DMS114 treated with DMSO at 0.1 percent for 48 hours (cell line): Measurements from ENCODE around the gene SLC28A3.

Source experiments
- DNase-seq: peaks from one replicate; lab custom pipeline; 2025; ENCODE audit not compliant: unreplicated experiment; lab: John Stamatoyannopoulos, UW

SLC28A3 gene

GRCh38 chr9:84339962-84340361, 596 bp downstream of the SLC28A3 start:
- DNase-seq = no peak

- DNase-seq = no peak
These were observed 1.1 kb downstream of the SLC28A3 start for GRCh38 chr9:84339503-84339902.

- DNase-seq = no peak
These were observed 1.8 kb downstream of the SLC28A3 start for GRCh38 chr9:84338792-84339191.

GRCh38 chr9:84337252-84337651, 3.3 kb downstream of the SLC28A3 start:
- DNase-seq = no peak

GRCh38 chr9:84331119-84331809, 9.3 kb downstream of the SLC28A3 start:
- DNase-seq = no peak

- DNase-seq = no peak
These were observed 10.3 kb downstream of the SLC28A3 start for GRCh38 chr9:84330246-84330645.

GRCh38 chr9:84327184-84327583, 13.4 kb downstream of the SLC28A3 start:
- DNase-seq = no peak

- no peak for DNase-seq
These were observed 15.1 kb downstream of the SLC28A3 start for GRCh38 chr9:84325347-84325973.

GRCh38 chr9:84324811-84325210, 15.7 kb downstream of the SLC28A3 start:
- no peak for DNase-seq

GRCh38 chr9:84323858-84324257, 16.7 kb downstream of the SLC28A3 start:
- DNase-seq = no peak

GRCh38 chr9:84322828-84323227, 17.7 kb downstream of the SLC28A3 start:
- DNase-seq = no peak

- DNase-seq = no peak
These were observed 20.3 kb downstream of the SLC28A3 start for GRCh38 chr9:84320231-84320630.

GRCh38 chr9:84319632-84320031, 20.9 kb downstream of the SLC28A3 start:
- no peak for DNase-seq

- no peak for DNase-seq
These were observed 21.6 kb downstream of the SLC28A3 start for GRCh38 chr9:84318981-84319380.

GRCh38 chr9:84317563-84317962, 23.0 kb downstream of the SLC28A3 start:
- DNase-seq = no peak

GRCh38 chr9:84315278-84315877, 25.2 kb downstream of the SLC28A3 start:
- peak; percentile 18 for DNase-seq

- DNase-seq = no peak
These were observed 26.3 kb downstream of the SLC28A3 start for GRCh38 chr9:84314306-84314705.

- DNase-seq = no peak
These were observed 29.7 kb downstream of the SLC28A3 start for GRCh38 chr9:84310883-84311282.

- DNase-seq = no peak
These were observed 34.9 kb downstream of the SLC28A3 start for GRCh38 chr9:84305497-84306131.

- no peak for DNase-seq
These were observed 36.4 kb downstream of the SLC28A3 start for GRCh38 chr9:84304166-84304565.

- no peak for DNase-seq
These were observed 37.5 kb downstream of the SLC28A3 start for GRCh38 chr9:84303061-84303460.

GRCh38 chr9:84301851-84302250, 38.7 kb downstream of the SLC28A3 start:
- no peak for DNase-seq
